Karpas-422 (cell line): ENCODE data around the gene HERPUD2. TPM values are rescaled to one million over a fixed set of nuclear protein-coding genes. Genes with fewer than 3 reads are reported as not detected.

ENCODE experiments used
- DNase-seq: peaks from one replicate; pipeline ENCODE4 v3.0.0-alpha.2; 2015
- H2AFZ ChIP-seq: fragments of 200-600 bp; sonication (generic); 2 replicates; pipeline ENCODE4 v1.6.1; 2014; ENCODE audit warnings: antibody characterized with exemption, low read length, mixed read lengths
- H3K27ac ChIP-seq: fragments of 200-600 bp; sonication (generic); 2 replicates; pipeline ENCODE4 v1.5.1; 2014; ENCODE audit warnings: mild to moderate bottlenecking, low read length, moderate library complexity
- H3K27me3 ChIP-seq: fragments of 200-600 bp; sonication (generic); 2 replicates; pipeline ENCODE4 v1.6.1; 2014; ENCODE audit warnings: low read length, mixed read lengths
- H3K36me3 ChIP-seq: fragments of 200-600 bp; sonication (generic); 2 replicates; pipeline ENCODE4 v1.6.1; 2014; ENCODE audit warnings: low read length, mixed read lengths; ENCODE audit not compliant: insufficient read depth
- H3K4me1 ChIP-seq: fragments of 200-600 bp; sonication (generic); 2 replicates; pipeline ENCODE4 v1.6.1; 2014; ENCODE audit warnings: mild to moderate bottlenecking, low read length, mixed read lengths
- H3K4me2 ChIP-seq: fragments of 200-600 bp; sonication (generic); 2 replicates; pipeline ENCODE4 v1.6.1; 2014; ENCODE audit warnings: low read length, low read depth, mild to moderate bottlenecking; ENCODE audit not compliant: poor library complexity, severe bottlenecking
- H3K4me3 ChIP-seq: fragments of 200-600 bp; sonication (generic); 2 replicates; pipeline ENCODE4 v1.5.1; 2014; ENCODE audit warnings: mild to moderate bottlenecking, antibody characterized with exemption, low read length, mixed read lengths
- H3K79me2 ChIP-seq: fragments of 200-600 bp; sonication (generic); 2 replicates; pipeline ENCODE4 v1.6.1; 2014; ENCODE audit warnings: mild to moderate bottlenecking, low read length, mixed read lengths
- H3K9ac ChIP-seq: fragments of 200-600 bp; sonication (generic); 2 replicates; pipeline ENCODE4 v1.6.0; 2014; ENCODE audit warnings: low read length
- H3K9me2 ChIP-seq: fragments of 200-600 bp; sonication (generic), shearing (Covaris generic); replicated peaks from 2 replicates; pipeline ENCODE4 v1.6.0; 2014; ENCODE audit warnings: mild to moderate bottlenecking, low read length, moderate library complexity; ENCODE audit not compliant: insufficient read depth
- H3K9me3 ChIP-seq: fragments of 300-700, 200-600 bp; sonication (generic); 2 replicates; pipeline ENCODE4 v1.6.1; 2014; ENCODE audit warnings: low read length, mixed read lengths
- H4K20me1 ChIP-seq: fragments of 200-600 bp; sonication (generic); 2 replicates; pipeline ENCODE4 v1.6.1; 2014; ENCODE audit warnings: mild to moderate bottlenecking, antibody characterized with exemption, low read length, low read depth; ENCODE audit not compliant: insufficient read depth
- total RNA-seq: library from RNA; depleted of rRNA; stranded (reverse); fragments of >200 nt; shearing (Covaris generic); gene quantifications from 2 replicates; pipeline ENCODE4 v1.2.3, GENCODE V29; 2014; ENCODE audit warnings: low replicate concordance

HERPUD2 gene
- total RNA-seq, 1 experiment from 2014 or later, result 17.3 TPM

DNA sequence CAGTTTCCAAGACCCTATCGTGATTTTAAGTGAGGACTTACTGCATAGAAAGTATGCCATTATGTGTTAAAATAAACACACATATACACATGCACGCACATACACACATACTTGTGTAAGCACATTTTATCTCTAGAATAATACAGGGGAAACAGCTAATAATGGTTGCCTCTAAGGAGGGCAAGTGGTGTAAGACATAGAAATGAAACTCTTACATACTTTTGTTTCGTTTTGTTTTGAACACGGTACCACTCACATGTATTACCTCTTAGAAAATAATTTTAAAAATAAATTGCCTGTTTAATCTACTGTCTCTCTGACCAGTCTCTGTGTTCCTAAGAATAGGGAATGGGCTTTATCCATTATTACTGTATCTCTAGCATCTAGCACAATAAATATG lies 49.2 kb downstream of the HERPUD2 start:
- H3K9ac ChIP-seq, result no peak overlapping the region
- no peaks in the 10 kb centered on the region for H3K9me3 ChIP-seq
- no peak overlapping the region for H3K4me3 ChIP-seq
- no peak for DNase-seq
- no peaks in the 10 kb centered on the region; the same call in 1 of the 2 replicates for H3K4me1 ChIP-seq
- no peak overlapping the region for H3K27ac ChIP-seq
- no peak overlapping the region for H3K4me2 ChIP-seq
- no peaks in the 10 kb centered on the region for H3K9me2 ChIP-seq
- H3K36me3 ChIP-seq, result no peaks in the 10 kb centered on the region
- H2AFZ ChIP-seq, result no peak overlapping the region
- no peaks in the 10 kb centered on the region for H3K27me3 ChIP-seq
- H4K20me1 ChIP-seq, result no peaks in the 10 kb centered on the region
- 0 out of 2 replicates have a peak, but pooled peaks cover 4% of the 10 kb centered on the region for H3K79me2 ChIP-seq

DNA sequence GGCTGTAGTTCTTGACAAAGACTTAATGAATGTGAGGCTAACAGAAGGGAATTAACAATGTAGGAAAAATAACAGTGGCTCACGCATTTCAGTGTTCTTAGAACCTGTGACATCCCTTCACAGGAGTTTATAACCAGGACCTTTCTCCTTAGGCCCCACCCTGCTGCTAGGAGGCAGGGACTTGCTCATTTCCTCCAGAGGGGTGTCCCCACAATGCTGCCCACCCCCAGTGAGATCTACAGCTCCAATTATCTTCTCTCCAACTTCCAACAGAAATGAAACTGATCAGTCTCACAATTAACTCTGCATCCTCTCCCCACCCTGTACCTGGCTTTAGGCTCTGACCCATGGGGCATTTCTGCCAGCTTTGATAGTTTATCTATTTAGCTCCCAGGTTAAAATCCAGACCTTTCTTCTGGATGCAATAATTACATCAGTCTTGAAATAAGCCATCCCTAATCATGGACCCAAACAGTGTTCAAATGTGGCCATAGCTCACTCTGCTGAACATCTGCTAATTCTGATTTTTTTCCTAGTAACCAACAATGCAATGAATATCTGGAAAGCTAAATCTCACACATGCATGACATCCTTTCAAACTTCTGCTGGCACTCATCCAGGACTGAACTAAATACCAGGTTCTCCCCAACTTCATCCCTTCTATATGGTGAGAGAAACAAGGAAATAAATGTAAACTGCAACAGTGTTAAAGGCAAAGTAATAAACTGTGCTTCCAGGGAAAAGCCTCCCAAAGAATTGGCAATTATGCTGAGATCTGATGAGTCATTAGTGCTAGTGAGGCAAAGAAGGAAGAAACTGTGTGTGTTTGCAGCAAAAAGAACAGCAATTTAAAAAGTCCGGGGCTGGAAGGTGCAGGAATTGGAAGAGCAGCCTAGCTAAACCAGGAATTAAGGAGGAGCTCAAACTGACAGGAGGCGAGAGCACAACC lies 64.6 kb downstream of the HERPUD2 start:
- no peak overlapping the region for H3K4me2 ChIP-seq
- H2AFZ ChIP-seq, result no peak overlapping the region
- H3K36me3 ChIP-seq, result peaks cover 9% of the 10 kb centered on the region; the same call in 1 of the 2 replicates
- no peaks in the 10 kb centered on the region for H3K9me3 ChIP-seq
- no peak overlapping the region for H3K27ac ChIP-seq
- no peak overlapping the region for H3K9ac ChIP-seq
- no peaks in the 10 kb centered on the region for H3K4me1 ChIP-seq
- H3K4me3 ChIP-seq, result no peak overlapping the region
- no peak for DNase-seq
- H3K79me2 ChIP-seq, result no peaks in the 10 kb centered on the region
- no peaks in the 10 kb centered on the region for H3K27me3 ChIP-seq
- no peaks in the 10 kb centered on the region for H4K20me1 ChIP-seq
- no peaks in the 10 kb centered on the region for H3K9me2 ChIP-seq

DNA sequence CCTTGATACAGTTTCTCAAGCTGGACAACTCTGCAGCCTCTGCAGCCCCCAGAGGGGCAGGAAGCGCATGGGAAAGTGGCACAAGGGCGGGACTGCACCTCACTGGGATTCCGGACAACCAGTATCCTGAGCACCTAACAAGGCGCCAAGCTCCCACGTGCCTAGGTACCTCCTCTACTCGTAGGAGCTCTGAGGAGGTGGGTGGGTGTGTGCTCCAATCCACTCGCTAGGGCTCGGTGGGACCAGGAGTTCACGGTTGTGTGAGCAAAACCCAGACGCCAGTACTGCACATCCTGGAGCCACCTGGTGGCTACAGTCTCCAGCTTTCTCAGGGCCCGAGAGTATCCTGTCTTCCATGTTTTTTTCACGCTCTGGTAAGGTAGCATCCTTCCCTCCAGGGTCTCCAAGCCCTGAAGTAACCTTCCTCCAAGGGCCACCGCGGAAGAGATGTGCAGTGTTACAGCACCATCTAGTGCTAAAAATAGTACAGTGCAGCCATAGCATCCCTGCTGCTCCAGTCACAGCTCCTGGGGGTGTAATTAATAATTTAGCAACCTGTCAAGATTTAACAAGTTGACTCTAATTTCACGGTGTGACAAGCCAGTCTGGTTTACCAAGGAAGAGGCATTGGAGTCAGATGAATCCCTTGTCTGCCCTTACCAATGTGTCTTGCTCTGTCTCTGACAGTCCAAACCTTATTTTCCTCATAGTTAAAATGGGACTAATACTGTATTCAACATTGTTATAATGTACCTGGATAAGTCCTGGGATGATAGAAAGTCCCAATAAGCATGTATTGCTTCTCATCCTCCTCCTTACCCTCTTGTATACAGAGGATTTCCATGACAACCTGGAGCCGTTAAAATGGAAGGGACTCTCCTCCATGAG lies 70.4 kb downstream of the HERPUD2 start:
- Histone ChIP-seq H3K9ac (no peak overlapping the region), H4K20me1 (no peaks in the 10 kb centered on the region), H3K4me3 (no peak overlapping the region), H3K4me2 (no peak overlapping the region), H3K79me2 (no peaks in the 10 kb centered on the region), H3K27me3 (no peaks in the 10 kb centered on the region), H3K36me3 (no peaks in the 10 kb centered on the region), H2AFZ (no peak overlapping the region), H3K4me1 (peaks cover 3% of the 10 kb centered on the region; the same call in 1 of the 2 replicates), H3K27ac (no peak overlapping the region), H3K9me2 (no peaks in the 10 kb centered on the region), H3K9me3 (no peaks in the 10 kb centered on the region)
- peak; percentile 78 for DNase-seq

DNA sequence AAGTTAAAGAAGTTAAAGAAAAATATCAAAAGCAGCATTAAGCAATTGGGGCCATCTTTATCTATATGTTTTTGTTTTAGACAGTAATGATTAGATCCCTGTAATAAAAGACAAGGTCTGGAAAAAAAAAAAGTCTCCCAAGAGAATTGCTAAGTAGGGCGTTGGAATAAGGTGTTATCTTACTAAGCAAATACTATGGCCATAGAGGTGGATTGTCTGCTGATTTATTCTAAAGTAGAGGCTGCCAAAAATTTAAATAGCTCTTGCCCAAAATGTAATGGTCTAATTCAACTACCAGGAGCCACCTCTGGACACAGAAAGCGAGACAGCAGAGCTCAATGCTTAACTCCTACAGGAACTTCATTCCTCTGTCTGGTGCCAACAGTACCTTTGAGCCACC lies 71.6 kb downstream of the HERPUD2 start:
- Histone ChIP-seq H4K20me1 (no peaks in the 10 kb centered on the region), H3K79me2 (no peaks in the 10 kb centered on the region)

DNA sequence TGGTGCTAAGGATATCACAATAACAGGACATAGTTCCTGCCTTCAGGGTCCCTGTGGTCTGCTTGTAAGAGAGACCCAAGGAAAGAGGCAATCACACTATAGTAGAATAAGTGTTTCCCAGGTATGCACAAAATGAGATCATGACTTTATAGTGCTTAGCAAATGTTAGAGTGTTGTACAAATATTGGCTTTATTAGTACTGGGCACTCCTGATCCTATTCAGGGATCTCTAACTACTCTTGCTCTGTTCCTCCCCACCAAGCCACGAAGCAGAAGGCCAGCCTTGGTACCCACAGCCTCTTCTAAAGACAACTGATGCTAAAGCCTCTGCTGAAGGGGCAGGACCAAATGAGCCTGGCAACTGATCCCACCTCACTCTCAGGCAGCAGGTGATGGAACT lies 75.1 kb downstream of the HERPUD2 start:
- Histone ChIP-seq H3K27ac (no peak overlapping the region), H3K4me3 (no peak overlapping the region), H3K27me3 (no peaks in the 10 kb centered on the region), H3K4me1 (peaks cover 3% of the 10 kb centered on the region; the same call in 1 of the 2 replicates), H3K36me3 (no peaks in the 10 kb centered on the region), H2AFZ (no peak overlapping the region), H4K20me1 (no peaks in the 10 kb centered on the region), H3K4me2 (no peak overlapping the region), H3K9me3 (no peaks in the 10 kb centered on the region), H3K9ac (no peak overlapping the region), H3K9me2 (no peaks in the 10 kb centered on the region), H3K79me2 (no peaks in the 10 kb centered on the region)
- no peak for DNase-seq

More for the DNA sequence above, 71.6 kb downstream of the HERPUD2 start:
- Histone ChIP-seq H3K4me1 (peaks cover 3% of the 10 kb centered on the region; the same call in 1 of the 2 replicates), H3K27me3 (no peaks in the 10 kb centered on the region), H3K4me3 (no peak overlapping the region), H2AFZ (no peak overlapping the region), H3K36me3 (no peaks in the 10 kb centered on the region), H3K9me3 (no peaks in the 10 kb centered on the region), H3K9ac (no peak overlapping the region), H3K4me2 (no peak overlapping the region), H3K27ac (no peak overlapping the region), H3K9me2 (no peaks in the 10 kb centered on the region)
- DNase-seq, result no peak

DNA sequence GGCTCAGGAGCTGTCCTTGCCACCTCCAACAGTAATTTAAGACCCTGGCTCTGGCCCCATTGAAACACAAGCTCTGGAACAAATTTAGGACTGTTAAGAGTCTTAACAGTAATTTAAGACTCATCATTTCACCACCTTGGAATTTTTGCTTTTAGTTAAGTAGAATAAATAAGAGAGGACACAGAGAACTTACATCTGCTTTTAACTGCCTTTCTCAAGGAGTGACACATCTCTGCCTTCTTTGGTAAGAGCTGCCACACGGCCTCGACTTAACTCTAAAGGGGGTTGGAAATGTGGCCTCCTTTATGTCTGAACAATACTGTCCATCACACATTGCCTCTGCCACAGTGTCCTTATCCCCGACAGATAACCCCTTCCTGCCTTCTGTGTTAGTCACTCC lies 77.9 kb downstream of the HERPUD2 start:
- Histone ChIP-seq H3K4me1 (no peaks in the 10 kb centered on the region), H3K27me3 (no peaks in the 10 kb centered on the region), H3K4me2 (no peak overlapping the region), H3K79me2 (no peaks in the 10 kb centered on the region), H3K27ac (no peak overlapping the region), H3K9ac (no peak overlapping the region), H3K9me3 (no peaks in the 10 kb centered on the region), H3K4me3 (no peak overlapping the region), H4K20me1 (no peaks in the 10 kb centered on the region), H2AFZ (no peak overlapping the region), H3K36me3 (no peaks in the 10 kb centered on the region), H3K9me2 (no peaks in the 10 kb centered on the region)
- no peak for DNase-seq

DNA sequence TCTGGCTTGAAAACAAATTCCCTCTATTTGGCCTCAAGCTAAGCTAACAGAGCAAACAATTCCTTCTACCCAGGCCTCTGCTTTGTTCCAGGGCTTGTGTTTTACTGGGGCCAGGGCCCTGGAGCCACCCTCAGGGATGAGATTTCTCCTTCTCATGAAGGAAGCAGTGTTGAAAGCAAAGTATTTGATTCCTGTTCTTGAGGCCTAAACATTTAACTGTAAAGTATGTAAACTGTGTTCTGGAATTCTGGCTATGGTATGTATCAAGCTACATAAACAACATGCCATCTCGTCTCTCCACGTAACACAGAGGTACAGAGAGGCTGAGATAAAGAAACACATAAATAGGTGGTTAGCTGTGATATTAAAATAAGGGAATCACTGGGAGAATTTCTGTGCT lies 81.8 kb downstream of the HERPUD2 start:
- H3K4me2 ChIP-seq, result no peak overlapping the region
- H3K9me3 ChIP-seq, result no peaks in the 10 kb centered on the region
- H3K79me2 ChIP-seq, result no peaks in the 10 kb centered on the region
- H3K9me2 ChIP-seq, result no peaks in the 10 kb centered on the region
- H4K20me1 ChIP-seq, result no peaks in the 10 kb centered on the region
- no peaks in the 10 kb centered on the region for H3K36me3 ChIP-seq
- no peaks in the 10 kb centered on the region for H3K27me3 ChIP-seq
- H3K27ac ChIP-seq, result no peak overlapping the region
- no peak overlapping the region for H3K4me3 ChIP-seq
- no peak overlapping the region for H2AFZ ChIP-seq
- H3K4me1 ChIP-seq, result no peaks in the 10 kb centered on the region
- DNase-seq, result no peak
- no peak overlapping the region for H3K9ac ChIP-seq

DNA sequence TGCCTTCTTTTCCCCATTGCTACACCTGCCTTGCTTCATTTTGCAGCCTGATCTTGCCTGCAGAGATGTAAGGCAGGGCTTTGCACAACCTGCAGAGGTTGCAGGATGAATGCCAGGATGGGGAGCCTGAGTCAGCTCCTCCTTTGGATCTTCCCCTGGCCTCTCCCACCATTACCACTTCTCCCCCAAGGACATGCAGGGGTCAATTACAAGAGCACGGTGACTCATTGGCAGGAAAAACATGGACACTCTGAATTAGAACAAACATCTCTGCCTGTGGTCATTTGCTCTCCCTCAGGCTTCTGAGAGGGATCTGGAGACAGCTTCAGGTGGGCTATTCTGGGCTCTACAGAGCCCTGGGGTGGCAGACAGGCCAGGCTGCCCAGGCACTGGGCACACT lies 89.2 kb downstream of the HERPUD2 start:
- Histone ChIP-seq H3K9me3 (no peaks in the 10 kb centered on the region), H3K9me2 (no peaks in the 10 kb centered on the region), H3K36me3 (no peaks in the 10 kb centered on the region), H3K79me2 (no peaks in the 10 kb centered on the region), H3K9ac (no peak overlapping the region), H3K4me3 (no peak overlapping the region), H3K27me3 (no peaks in the 10 kb centered on the region), H4K20me1 (no peaks in the 10 kb centered on the region), H3K4me1 (no peaks in the 10 kb centered on the region), H3K4me2 (no peak overlapping the region), H2AFZ (no peak overlapping the region), H3K27ac (no peak overlapping the region)
- no peak for DNase-seq
